OCI-LY3 (cell line): ENCODE data around the gene ZBTB44.

Experiments used
- H2AFZ ChIP-seq: fragments of 200-600, 300-600 bp; shearing (Covaris generic); 2 replicates; pipeline ENCODE4 v1.6.0; 2014; ENCODE audit warnings: antibody characterized with exemption, low read depth, low read length
- H3K27ac ChIP-seq: fragments of 200-600, 300-600 bp; sonication (generic); 2 replicates; pipeline ENCODE4 v1.5.1; 2014; ENCODE audit warnings: mild to moderate bottlenecking, low read length, moderate library complexity, mixed read lengths
- H3K27me3 ChIP-seq: fragments of 200-600, 300-600 bp; sonication (generic); 2 replicates; pipeline ENCODE4 v1.6.1; 2014; ENCODE audit warnings: low read depth, low read length, mixed read lengths
- H3K36me3 ChIP-seq: fragments of 200-600, 300-600 bp; sonication (generic); replicated peaks from 2 replicates; pipeline ENCODE3; 2014; ENCODE audit warnings: low read depth, low read length, mixed read lengths
- H3K4me1 ChIP-seq: fragments of 300-600, 200-600 bp; sonication (generic); 2 replicates; pipeline ENCODE4 v1.6.1; 2014; ENCODE audit warnings: low read length, mixed read lengths
- H3K4me2 ChIP-seq: fragments of 200-600, 300-600 bp; sonication (generic); 2 replicates; pipeline ENCODE4 v1.6.1; 2014; ENCODE audit warnings: low read length, mixed read lengths
- H3K4me3 ChIP-seq: fragments of 300-600, 200-600 bp; sonication (generic); 2 replicates; pipeline ENCODE4 v1.5.1; 2014; ENCODE audit warnings: antibody characterized with exemption, mild to moderate bottlenecking, low read length, moderate library complexity
- H3K79me2 ChIP-seq: fragments of 300-600, 200-600 bp; shearing (Covaris generic); 2 replicates; pipeline ENCODE4 v1.6.1; 2014; ENCODE audit warnings: mild to moderate bottlenecking, low read length, mixed read lengths
- H3K9ac ChIP-seq: fragments of 300-600, 200-600 bp; shearing (Covaris generic); 2 replicates; pipeline ENCODE4 v1.6.0; 2014; ENCODE audit warnings: mild to moderate bottlenecking, low read length, moderate library complexity
- H3K9me3 ChIP-seq: fragments of 200-600, 300-600 bp; shearing (Covaris generic); 2 replicates; pipeline ENCODE4 v1.6.1; 2014; ENCODE audit warnings: low read length, mixed read lengths; ENCODE audit not compliant: insufficient read depth
- H4K20me1 ChIP-seq: fragments of 200-600, 300-600 bp; sonication (generic); 2 replicates; pipeline ENCODE4 v1.6.1; 2016; ENCODE audit warnings: low read length, mixed read lengths; ENCODE audit not compliant: insufficient read depth
- CTCF ChIP-seq: fragments of 200-600, 300-600 bp; sonication (generic); IDR thresholded peaks from 2 replicates; pipeline ENCODE4 v1.5.1; 2014; ENCODE audit warnings: antibody characterized with exemption, low read length, low read depth
- EZH2phosphoT487 ChIP-seq: fragments of 200-600 bp; shearing (Covaris generic); IDR thresholded peaks from 2 replicates; pipeline ENCODE4 v1.6.1; 2018; ENCODE audit warnings: antibody characterized with exemption, mixed run types, low read depth

ZBTB44 gene

GRCh38 chr11:130278151-130278550 is 36.6 kb downstream of the ZBTB44 start:
- no peak overlapping the region for H3K27ac ChIP-seq

GRCh38 chr11:130272336-130272735 is 42.4 kb downstream of the ZBTB44 start:
- Histone ChIP-seq H4K20me1 (no peaks in the 10 kb centered on the region), H3K9ac (no peak overlapping the region), H2AFZ (no peak overlapping the region), H3K79me2 (no peaks in the 10 kb centered on the region; the same call in 1 of the 2 replicates), H3K4me1 (peaks cover 22% of the 10 kb centered on the region), H3K27me3 (no peaks in the 10 kb centered on the region), H3K36me3 (peaks cover 8% of the 10 kb centered on the region), H3K4me3 (no peak overlapping the region), H3K9me3 (no peaks in the 10 kb centered on the region), H3K27ac (no peak overlapping the region), H3K4me2 (no peak overlapping the region)
- TF ChIP-seq CTCF (no peak), EZH2phosphoT487 (no peak)

More at GRCh38 chr11:130278151-130278550, 36.6 kb downstream of the ZBTB44 start:
- Histone ChIP-seq H3K79me2 (peaks cover 17% of the 10 kb centered on the region), H4K20me1 (no peaks in the 10 kb centered on the region; the same call in 1 of the 2 replicates), H3K36me3 (peaks cover 25% of the 10 kb centered on the region), H2AFZ (no peak overlapping the region), H3K4me1 (no peaks in the 10 kb centered on the region), H3K4me3 (no peak overlapping the region), H3K4me2 (no peak overlapping the region), H3K9me3 (peaks cover 9% of the 10 kb centered on the region; the same call in 1 of the 2 replicates), H3K27me3 (no peaks in the 10 kb centered on the region), H3K9ac (no peak overlapping the region)
- TF ChIP-seq EZH2phosphoT487 (no peak), CTCF (no peak)

- H3K4me2 ChIP-seq: peak overlapping the region; percentile 66
- no peaks in the 10 kb centered on the region for H3K27me3 ChIP-seq
- peak overlapping the region; percentile 39 for H3K4me3 ChIP-seq
- peak overlapping the region; percentile 44 for H3K9ac ChIP-seq
- peaks cover 9% of the 10 kb centered on the region for H3K36me3 ChIP-seq
- H3K79me2 ChIP-seq: no peaks in the 10 kb centered on the region; the same call in 1 of the 2 replicates
- no peaks in the 10 kb centered on the region for H4K20me1 ChIP-seq
- peak overlapping the region; percentile 80 for H3K27ac ChIP-seq
- H2AFZ ChIP-seq: no peak overlapping the region
- H3K4me1 ChIP-seq: peaks cover 29% of the 10 kb centered on the region
- no peak for TF ChIP-seq CTCF
- no peak for TF ChIP-seq EZH2phosphoT487
- no peaks in the 10 kb centered on the region for H3K9me3 ChIP-seq
Measured at GRCh38 chr11:130269326-130269943, 45.3 kb downstream of the ZBTB44 start.

GRCh38 chr11:130263351-130263750 is 51.4 kb downstream of the ZBTB44 start:
- no peak overlapping the region for H2AFZ ChIP-seq
- peaks cover 39% of the 10 kb centered on the region for H3K36me3 ChIP-seq
- H3K79me2 ChIP-seq: peaks cover 16% of the 10 kb centered on the region

More at GRCh38 chr11:130263351-130263750, 51.4 kb downstream of the ZBTB44 start:
- Histone ChIP-seq H4K20me1 (peaks cover 16% of the 10 kb centered on the region), H3K4me1 (peaks cover 41% of the 10 kb centered on the region), H3K27me3 (no peaks in the 10 kb centered on the region), H3K4me3 (no peak overlapping the region), H3K9ac (no peak overlapping the region), H3K9me3 (peaks cover 4% of the 10 kb centered on the region; the same call in 1 of the 2 replicates), H3K4me2 (peak overlapping the region; percentile 41; the same call in 1 of the 2 replicates), H3K27ac (no peak overlapping the region)
- TF ChIP-seq EZH2phosphoT487 (no peak), CTCF (no peak)
